ENCODE measurements around the gene PEX16.

- TF ChIP-seq CTCF (IDR thresholded peaks at IDR 0.05) (no peak), POLR2AphosphoS5 (IDR thresholded peaks at IDR 0.05) (no peak)
These were observed 10.2 kb upstream of the PEX16 start for GRCh38 chr11:45927684-45928413.
